SU-DHL-6 (cell line): ENCODE measurements around the gene RILPL1.

ENCODE experiments used
- H2AFZ ChIP-seq: fragments of 200-600 bp; sonication (generic); 2 replicates; pipeline ENCODE4 v1.6.1; 2014; ENCODE audit warnings: low read depth, mild to moderate bottlenecking, moderate library complexity, mixed read lengths, antibody characterized with exemption, low read length; ENCODE audit not compliant: severe bottlenecking
- H3F3A ChIP-seq: fragments of 200-600 bp; shearing (Covaris generic); 2 replicates; pipeline ENCODE4 v1.6.0; 2016; ENCODE audit warnings: antibody characterized with exemption, mild to moderate bottlenecking; ENCODE audit not compliant: insufficient read depth
- H3K27ac ChIP-seq: fragments of 200-600 bp; sonication (generic); 2 replicates; pipeline ENCODE4 v1.5.1; 2016; ENCODE audit warnings: low read depth, mild to moderate bottlenecking, low read length, moderate library complexity, mixed read lengths
- H3K27me3 ChIP-seq: fragments of 200-600 bp; sonication (generic), shearing (Covaris generic); 2 replicates; pipeline ENCODE4 v1.6.0; 2014; ENCODE audit warnings: mild to moderate bottlenecking, low read length
- H3K36me3 ChIP-seq: fragments of 200-600 bp; sonication (generic); 2 replicates; pipeline ENCODE4 v1.6.1; 2014; ENCODE audit warnings: mild to moderate bottlenecking, low read length, mixed read lengths
- H3K4me2 ChIP-seq: fragments of 300-600, 200-600 bp; shearing (Covaris generic), sonication (generic); 2 replicates; pipeline ENCODE4 v1.6.0; 2014; ENCODE audit warnings: low read length, low read depth, mild to moderate bottlenecking; ENCODE audit not compliant: poor library complexity, severe bottlenecking
- H3K4me3 ChIP-seq: fragments of 200-600 bp; sonication (generic); 2 replicates; pipeline ENCODE4 v1.5.1; 2014; ENCODE audit warnings: antibody characterized with exemption, low read length, mild to moderate bottlenecking, mixed read lengths; ENCODE audit not compliant: insufficient read depth, poor library complexity, severe bottlenecking
- H3K79me2 ChIP-seq: fragments of 200-600 bp; sonication (generic); 2 replicates; pipeline ENCODE4 v1.6.1; 2014; ENCODE audit warnings: mild to moderate bottlenecking, low read length, moderate library complexity; ENCODE audit not compliant: insufficient read depth
- H3K9ac ChIP-seq: fragments of 200-600 bp; sonication (generic); 2 replicates; pipeline ENCODE4 v1.7.0; 2014; ENCODE audit warnings: mild to moderate bottlenecking, low read length
- H3K9me2 ChIP-seq: fragments of 200-600 bp; sonication (generic); replicated peaks from 2 replicates; pipeline ENCODE4 v1.6.1; 2014; ENCODE audit warnings: low read length; ENCODE audit not compliant: insufficient read depth
- H3K9me3 ChIP-seq: fragments of 200-600 bp; sonication (generic); 2 replicates; pipeline ENCODE4 v1.6.1; 2014; ENCODE audit warnings: low read length, mixed read lengths; ENCODE audit not compliant: insufficient read depth
- H4K20me1 ChIP-seq: fragments of 200-600 bp; sonication (generic); 2 replicates; pipeline ENCODE4 v1.6.1; 2014; ENCODE audit warnings: low read depth, mild to moderate bottlenecking, antibody characterized with exemption, low read length, moderate library complexity, mixed read lengths
- CTCF ChIP-seq: fragments of 200-600 bp; sonication (generic); IDR thresholded peaks from one replicate; pipeline ENCODE4 v1.5.1; 2017; ENCODE audit warnings: antibody characterized with exemption, mild to moderate bottlenecking, low read length, moderate library complexity; ENCODE audit not compliant: insufficient read depth, poor library complexity, severe bottlenecking
- EZH2phosphoT487 ChIP-seq: fragments of 200-600 bp; sonication (generic), shearing (Covaris generic); conservative IDR thresholded peaks from 2 replicates; pipeline ENCODE4 v1.6.1; 2018; ENCODE audit warnings: mild to moderate bottlenecking, antibody characterized with exemption, low read length, moderate library complexity, mixed read lengths

Gene RILPL1

GRCh38 chr12:123471374-123472068, 62.0 kb downstream of the RILPL1 start:
- H2AFZ ChIP-seq: no peak overlapping the region
- H3K4me2 ChIP-seq: no peak overlapping the region
- no peaks in the 10 kb centered on the region for H3K9me3 ChIP-seq
- no peak overlapping the region for H3K9ac ChIP-seq
- no peak overlapping the region for H3K27ac ChIP-seq
- H3K27me3 ChIP-seq: no peaks in the 10 kb centered on the region
- H3K4me3 ChIP-seq: no peak overlapping the region
- TF ChIP-seq CTCF: no peak
- TF ChIP-seq EZH2phosphoT487: no peak
- H3K9me2 ChIP-seq: no peaks in the 10 kb centered on the region
- no peaks in the 10 kb centered on the region for H3K79me2 ChIP-seq
- H4K20me1 ChIP-seq: no peaks in the 10 kb centered on the region
- H3F3A ChIP-seq: no peaks in the 10 kb centered on the region
- no peaks in the 10 kb centered on the region for H3K36me3 ChIP-seq

GRCh38 chr12:123469978-123470377, 63.5 kb downstream of the RILPL1 start:
- Histone ChIP-seq H3K9me2 (no peaks in the 10 kb centered on the region), H2AFZ (no peak overlapping the region), H4K20me1 (no peaks in the 10 kb centered on the region; the same call in 1 of the 2 replicates), H3K27ac (no peak overlapping the region), H3K9me3 (no peaks in the 10 kb centered on the region), H3K27me3 (no peaks in the 10 kb centered on the region), H3K4me2 (no peak overlapping the region), H3K79me2 (no peaks in the 10 kb centered on the region), H3K4me3 (no peak overlapping the region), H3F3A (no peaks in the 10 kb centered on the region), H3K9ac (no peak overlapping the region), H3K36me3 (0 out of 2 replicates have a peak, but pooled peaks cover 2% of the 10 kb centered on the region)
- TF ChIP-seq EZH2phosphoT487: no peak
- TF ChIP-seq CTCF: no peak

GRCh38 chr12:123468786-123469185, 64.7 kb downstream of the RILPL1 start:
- Histone ChIP-seq H3K4me2 (no peak overlapping the region), H3K9ac (no peak overlapping the region), H3K36me3 (0 out of 2 replicates have a peak, but pooled peaks cover 2% of the 10 kb centered on the region), H3K79me2 (no peaks in the 10 kb centered on the region; the same call in 1 of the 2 replicates), H4K20me1 (no peaks in the 10 kb centered on the region; the same call in 1 of the 2 replicates), H3K4me3 (no peak overlapping the region), H3K9me3 (no peaks in the 10 kb centered on the region), H3K27ac (no peak overlapping the region), H3F3A (no peaks in the 10 kb centered on the region), H3K27me3 (no peaks in the 10 kb centered on the region), H2AFZ (no peak overlapping the region), H3K9me2 (no peaks in the 10 kb centered on the region)
- TF ChIP-seq CTCF (no peak), EZH2phosphoT487 (no peak)
